GM12878 (cell line): ENCODE data around the gene DKKL1. TPM values are rescaled to one million over a fixed set of nuclear protein-coding genes. Genes with fewer than 3 reads are reported as not detected.

Source experiments
- BMI1 ChIP-seq: fragments of 450-650 bp; IDR thresholded peaks from 2 replicates; pipeline ENCODE4 v1.6.1; 2016; ENCODE audit warnings: mild to moderate bottlenecking, moderate library complexity, borderline replicate concordance
- CREB1 ChIP-seq: IDR thresholded peaks from 2 replicates; pipeline ENCODE4 v1.6.1; 2012; ENCODE audit warnings: low read depth, mild to moderate bottlenecking, inconsistent platforms
- DPF2 ChIP-seq: fragments of 450-650 bp; IDR thresholded peaks from 2 replicates; pipeline ENCODE4 v1.6.1; 2017; ENCODE audit warnings: mild to moderate bottlenecking
- ELK1 ChIP-seq: IDR thresholded peaks from 2 replicates; pipeline ENCODE4 v1.6.1; 2012; ENCODE audit warnings: low read depth, low read length, improper control_type of control experiment
- FOXM1 ChIP-seq: IDR thresholded peaks from 2 replicates; pipeline ENCODE4 v1.6.1; 2012; ENCODE audit warnings: low read depth, mild to moderate bottlenecking, inconsistent platforms, low read length, moderate library complexity
- IKZF1 ChIP-seq: fragments of 450-650 bp; conservative IDR thresholded peaks from 2 replicates; pipeline ENCODE4 v1.6.1; 2017; ENCODE audit warnings: antibody characterized with exemption, mild to moderate bottlenecking
- KDM1A ChIP-seq: fragments of 200-600 bp; sonication (generic); IDR thresholded peaks from 2 replicates; pipeline ENCODE4 v1.6.1; 2016; ENCODE audit warnings: borderline replicate concordance
- LARP7 ChIP-seq: fragments of 450-650 bp; IDR thresholded peaks from 2 replicates; pipeline ENCODE4 v1.6.1; 2017; ENCODE audit warnings: mild to moderate bottlenecking
- MEF2B ChIP-seq: fragments of 450-650 bp; IDR thresholded peaks from 2 replicates; pipeline ENCODE4 v1.6.1; 2018; ENCODE audit warnings: mild to moderate bottlenecking, moderate library complexity; ENCODE audit not compliant: partially characterized antibody, poor library complexity, severe bottlenecking
- MXI1 ChIP-seq: fragments of 150-350 bp; IDR thresholded peaks from 2 replicates; pipeline ENCODE4 v1.6.1; 2011; ENCODE audit warnings: low read depth, mild to moderate bottlenecking, inconsistent platforms, low read length, improper control_type of control experiment
- RB1 ChIP-seq: fragments of 450-650 bp; formaldehyde crosslinking; IDR thresholded peaks from 2 replicates; pipeline ENCODE4 v1.6.1; 2017; ENCODE audit warnings: mild to moderate bottlenecking, borderline replicate concordance
- RUNX3 ChIP-seq: IDR thresholded peaks from 2 replicates; pipeline ENCODE4 v1.6.1; 2012; ENCODE audit warnings: low read length, inconsistent platforms
- SMARCA5 ChIP-seq: fragments of 450-650 bp; IDR thresholded peaks from 2 replicates; pipeline ENCODE4 v1.6.1; 2017; ENCODE audit warnings: mild to moderate bottlenecking
- TARDBP ChIP-seq: IDR thresholded peaks from 2 replicates; pipeline ENCODE4 v1.6.1; 2016; ENCODE audit warnings: borderline replicate concordance
- USF1 ChIP-seq: IDR thresholded peaks from 2 replicates; pipeline ENCODE4 v1.6.1; 2011; ENCODE audit warnings: borderline replicate concordance, low read depth, mild to moderate bottlenecking, moderate library complexity, mixed read lengths, low read length; ENCODE audit not compliant: insufficient read depth; ENCODE audit errors: extremely low read length
- YBX1 ChIP-seq: fragments of 450-650 bp; IDR thresholded peaks from 2 replicates; pipeline ENCODE4 v1.6.1; 2016; ENCODE audit warnings: antibody characterized with exemption
- polyA plus RNA-seq, 11 experiments: library from polyadenylated mRNA; depleted of rRNA in 4 of 11; unstranded in 6 of 11; stranded (reverse) in 5 of 11; fragments of >200 nt; fragmentation: Nextera tagmentation in 4 of 11; fragmentation: Illumina TruSeq in 1 of 11; extraction: Ambion mirVana in 4 of 11; extraction: Trizol in 1 of 11; gene quantifications; 1 replicate in 1 of 11; 2 replicates in 10 of 11; pipeline versions ENCODE4 v1.2.1 to v1.2.3, GENCODE V29; 2011 to 2016; ENCODE audit warnings: inconsistent platforms in 2 of 11, missing spikeins in 2 of 11, low read depth in 1 of 11
- total RNA-seq, 4 experiments: library from RNA; depleted of rRNA in 3 of 4; stranded (reverse); fragments of >200 nt in 3 of 4; fragmentation: Illumina TruSeq in 1 of 4; extraction: Trizol in 1 of 4; gene quantifications; 2 replicates each; pipeline versions ENCODE4 v1.2.1 to v1.2.3, GENCODE V29; 2013 to 2021
- TF ChIP-seq, protein P1 (sequence below): fragments of 450-650 bp; IDR thresholded peaks from 2 replicates; pipeline ENCODE4 v1.6.1; 2017; ENCODE audit warnings: mild to moderate bottlenecking
- TF ChIP-seq, protein P2 (sequence below): IDR thresholded peaks from 2 replicates; pipeline ENCODE4 v1.6.1; 2012; ENCODE audit warnings: low read length, inconsistent platforms

DKKL1 gene
- total and polyA plus RNA-seq, 10 of the 15 experiments (the other 5 are each of a cell fraction or from before 2014, with no cell fraction given), result not detected

DNA sequence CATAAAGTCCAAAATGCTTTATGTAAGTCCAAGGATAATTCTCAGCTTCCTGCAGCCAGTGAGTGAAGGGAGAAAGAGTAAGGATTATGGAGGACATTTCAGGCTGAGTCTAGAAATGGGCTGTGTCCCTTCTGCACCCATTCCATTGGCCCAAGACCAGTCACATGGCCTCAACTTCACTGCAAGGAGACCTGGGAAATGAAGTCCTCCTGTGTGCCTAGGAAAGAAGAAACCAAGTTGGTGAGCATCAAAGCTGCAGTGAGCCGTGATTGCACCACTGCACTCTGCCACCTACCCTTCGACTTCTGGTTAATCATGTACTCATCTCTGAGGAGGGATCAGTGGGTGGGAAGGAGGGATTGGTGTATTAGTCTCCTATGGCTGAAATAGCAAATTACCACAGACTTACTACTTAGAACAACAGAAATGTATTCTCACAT is 32.0 kb upstream of the DKKL1 start (continued):
- TF ChIP-seq, protein P1, sequence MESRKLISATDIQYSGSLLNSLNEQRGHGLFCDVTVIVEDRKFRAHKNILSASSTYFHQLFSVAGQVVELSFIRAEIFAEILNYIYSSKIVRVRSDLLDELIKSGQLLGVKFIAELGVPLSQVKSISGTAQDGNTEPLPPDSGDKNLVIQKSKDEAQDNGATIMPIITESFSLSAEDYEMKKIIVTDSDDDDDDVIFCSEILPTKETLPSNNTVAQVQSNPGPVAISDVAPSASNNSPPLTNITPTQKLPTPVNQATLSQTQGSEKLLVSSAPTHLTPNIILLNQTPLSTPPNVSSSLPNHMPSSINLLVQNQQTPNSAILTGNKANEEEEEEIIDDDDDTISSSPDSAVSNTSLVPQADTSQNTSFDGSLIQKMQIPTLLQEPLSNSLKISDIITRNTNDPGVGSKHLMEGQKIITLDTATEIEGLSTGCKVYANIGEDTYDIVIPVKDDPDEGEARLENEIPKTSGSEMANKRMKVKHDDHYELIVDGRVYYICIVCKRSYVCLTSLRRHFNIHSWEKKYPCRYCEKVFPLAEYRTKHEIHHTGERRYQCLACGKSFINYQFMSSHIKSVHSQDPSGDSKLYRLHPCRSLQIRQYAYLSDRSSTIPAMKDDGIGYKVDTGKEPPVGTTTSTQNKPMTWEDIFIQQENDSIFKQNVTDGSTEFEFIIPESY, result no peak
- TF ChIP-seq, protein P2, sequence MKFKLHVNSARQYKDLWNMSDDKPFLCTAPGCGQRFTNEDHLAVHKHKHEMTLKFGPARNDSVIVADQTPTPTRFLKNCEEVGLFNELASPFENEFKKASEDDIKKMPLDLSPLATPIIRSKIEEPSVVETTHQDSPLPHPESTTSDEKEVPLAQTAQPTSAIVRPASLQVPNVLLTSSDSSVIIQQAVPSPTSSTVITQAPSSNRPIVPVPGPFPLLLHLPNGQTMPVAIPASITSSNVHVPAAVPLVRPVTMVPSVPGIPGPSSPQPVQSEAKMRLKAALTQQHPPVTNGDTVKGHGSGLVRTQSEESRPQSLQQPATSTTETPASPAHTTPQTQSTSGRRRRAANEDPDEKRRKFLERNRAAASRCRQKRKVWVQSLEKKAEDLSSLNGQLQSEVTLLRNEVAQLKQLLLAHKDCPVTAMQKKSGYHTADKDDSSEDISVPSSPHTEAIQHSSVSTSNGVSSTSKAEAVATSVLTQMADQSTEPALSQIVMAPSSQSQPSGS, result no peak
- TF ChIP-seq RUNX3, result no peak
- 0 out of 2 replicates have a peak, but pooled peaks have one; percentile 27 for TF ChIP-seq TARDBP
- no peak for TF ChIP-seq YBX1
- TF ChIP-seq CREB1, result no peak
- no peak for TF ChIP-seq FOXM1
- TF ChIP-seq IKZF1, result 0 out of 2 replicates have a peak, but pooled peaks have one; percentile 50
- TF ChIP-seq ELK1, result no peak
- TF ChIP-seq RB1, result no peak
- no peak for TF ChIP-seq SMARCA5
- no peak for TF ChIP-seq MXI1
- TF ChIP-seq DPF2, result no peak
- TF ChIP-seq LARP7, result no peak
- peak; percentile 93 for TF ChIP-seq USF1
- no peak for TF ChIP-seq BMI1
- TF ChIP-seq MEF2B, result no peak
- TF ChIP-seq KDM1A, result no peak
